GM19043 (cell line): ENCODE measurements around the gene FLNB.
A peak's percentile ranks its signal among the peaks of the same experiment; 100 is the strongest.
"Not testable (repeated sequence)": the region's sequence is repeated elsewhere in the genome, so short reads cannot be mapped to it uniquely, and the experiment has no call there.

Source experiments
- ATAC-seq: cut with Tn5 transposase; IDR thresholded peaks from one replicate; pipeline ENCODE4 v1.9.1; 2021; ENCODE audit warnings: low read depth; ENCODE audit not compliant: unreplicated experiment

FLNB gene

GRCh38 chr3:57981483-57982087 is 26.6 kb upstream of the FLNB start:
- no peak for ATAC-seq

- no peak for ATAC-seq
Measured at GRCh38 chr3:57982561-57983243, 25.5 kb upstream of the FLNB start.

- peak; percentile 98 for ATAC-seq
Measured at GRCh38 chr3:57983734-57984518, 24.3 kb upstream of the FLNB start.

GRCh38 chr3:57985176-57985983 is 22.8 kb upstream of the FLNB start:
- ATAC-seq: no peak

- no peak for ATAC-seq
Measured at GRCh38 chr3:57985984-57986246, 22.3 kb upstream of the FLNB start.

DNA sequence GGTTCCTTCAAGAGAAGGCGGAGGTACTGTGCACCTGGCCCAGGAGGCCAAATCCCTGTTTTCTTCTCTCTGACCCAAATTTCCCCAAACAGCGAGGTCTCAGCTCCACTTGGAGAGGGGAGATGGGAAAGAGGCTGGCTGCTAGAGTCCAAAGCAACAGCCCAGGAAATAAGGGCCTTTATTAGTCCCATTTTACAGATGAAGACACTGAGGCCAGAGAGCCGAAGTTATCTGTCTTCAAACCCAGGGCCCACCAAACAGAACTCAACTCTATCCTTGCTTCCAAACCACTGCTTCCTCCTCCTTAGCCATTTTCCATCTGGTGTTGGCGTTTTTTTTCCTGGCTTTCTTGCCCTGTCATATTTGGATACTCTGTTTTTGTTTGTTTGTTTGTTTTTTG is 22.0 kb upstream of the FLNB start:
- ATAC-seq: no peak

GRCh38 chr3:57989198-57989597 is 19.0 kb upstream of the FLNB start:
- not testable (repeated sequence) for ATAC-seq

- ATAC-seq: no peak
Measured at GRCh38 chr3:57989646-57990045, 18.6 kb upstream of the FLNB start.

- no peak for ATAC-seq
Measured at GRCh38 chr3:57992452-57993213, 15.6 kb upstream of the FLNB start.

DNA sequence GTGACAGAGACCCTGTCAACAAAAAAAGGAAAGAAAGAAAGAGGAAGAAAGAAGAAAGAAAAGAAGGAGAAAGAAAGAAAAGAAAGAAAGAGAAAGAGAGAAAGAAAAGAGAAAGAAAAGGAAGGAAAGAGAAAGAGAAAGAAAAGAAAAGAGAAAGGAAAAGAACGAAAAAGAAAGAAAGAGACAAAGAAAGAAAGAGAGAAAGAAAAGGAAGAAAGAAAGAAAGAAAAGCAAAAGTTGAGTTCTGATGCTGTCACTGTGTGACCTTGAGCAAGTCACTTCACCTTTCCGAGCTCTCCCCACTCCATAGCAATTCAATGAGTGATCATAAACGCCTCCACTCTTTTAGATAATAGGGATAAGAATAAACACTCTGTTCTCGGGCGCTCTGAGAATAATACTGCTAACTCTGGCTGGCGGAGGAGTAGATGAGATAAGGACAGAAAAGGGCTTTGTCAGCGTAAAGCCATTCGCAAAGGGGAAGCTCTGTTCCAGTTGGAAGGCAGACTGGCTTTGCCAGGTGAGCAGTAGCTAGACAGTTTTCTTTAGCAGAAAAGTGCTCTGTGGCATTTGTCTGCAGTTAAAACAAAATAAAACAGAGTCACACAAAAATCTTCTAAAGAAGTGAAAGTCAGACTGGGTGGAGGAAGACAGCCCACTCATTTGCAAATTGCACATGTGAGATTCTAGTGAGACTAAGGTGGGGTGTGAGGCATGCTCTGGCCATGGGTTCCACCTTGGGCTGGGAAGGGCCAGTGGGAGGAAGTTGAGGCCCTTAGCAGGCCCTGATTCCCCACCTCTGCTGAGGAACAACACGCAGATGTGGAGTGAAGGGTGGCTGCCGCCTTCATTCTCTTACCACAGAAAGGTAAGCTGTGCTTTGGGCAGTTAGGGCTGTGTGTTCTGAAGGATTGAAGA is 9.6 kb upstream of the FLNB start:
- ATAC-seq: no peak

DNA sequence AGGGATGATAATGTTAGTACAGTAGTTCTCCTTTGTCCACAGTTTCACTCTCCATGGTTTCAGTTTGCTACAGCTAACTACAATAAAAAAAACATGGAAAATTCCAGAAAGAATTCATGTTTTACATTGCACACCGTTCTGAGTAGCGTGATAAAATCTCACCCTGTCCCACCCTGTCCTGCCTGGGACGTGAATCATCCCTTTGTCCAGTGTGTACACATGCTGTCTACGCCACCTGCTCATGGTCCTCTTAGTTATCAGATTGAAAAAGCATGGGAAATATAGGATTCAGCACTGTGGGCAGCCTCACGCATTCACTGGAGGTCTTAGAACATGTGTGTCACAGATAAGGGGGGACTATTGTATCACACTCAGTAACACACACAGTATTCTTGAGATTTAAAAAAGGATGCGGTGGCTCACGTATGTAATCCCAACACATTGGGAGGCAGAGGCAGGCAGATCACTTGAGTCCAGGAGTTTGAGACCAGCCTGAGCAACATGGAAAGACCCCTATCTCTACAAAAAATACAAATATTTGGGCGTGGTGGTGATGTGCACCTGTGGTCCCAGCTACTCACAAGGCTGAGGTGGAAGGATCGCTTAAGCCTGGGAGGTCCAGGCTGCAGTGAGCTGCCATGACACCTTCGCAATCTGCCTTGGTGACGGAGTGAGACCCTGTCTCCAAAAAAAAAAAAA is 8.7 kb upstream of the FLNB start:
- no peak for ATAC-seq

GRCh38 chr3:58000306-58001085 is 7.7 kb upstream of the FLNB start:
- ATAC-seq: no peak

GRCh38 chr3:58001086-58001467 is 7.1 kb upstream of the FLNB start:
- no peak for ATAC-seq

DNA sequence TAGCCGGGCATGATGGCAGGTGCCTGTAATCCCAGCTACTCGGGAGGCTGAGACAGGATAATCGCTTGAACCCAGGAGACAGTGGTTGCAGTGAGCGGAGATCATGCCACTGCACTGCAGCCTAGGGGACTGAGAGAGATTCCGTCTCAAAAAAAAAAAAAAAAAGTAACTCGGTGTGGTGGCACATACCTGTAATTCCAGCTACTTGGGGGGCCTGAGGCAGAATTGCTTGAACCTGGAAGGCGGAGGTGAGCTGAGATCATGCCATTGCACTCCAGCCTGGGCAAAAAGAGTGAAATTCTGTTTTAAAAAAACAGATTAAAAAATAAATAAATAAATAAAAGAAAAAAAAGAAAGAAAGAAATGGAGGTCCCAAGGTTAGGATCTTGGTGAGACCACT is 6.2 kb upstream of the FLNB start:
- no peak for ATAC-seq

- ATAC-seq: no peak
Measured at GRCh38 chr3:58003093-58003492, 5.1 kb upstream of the FLNB start.

DNA sequence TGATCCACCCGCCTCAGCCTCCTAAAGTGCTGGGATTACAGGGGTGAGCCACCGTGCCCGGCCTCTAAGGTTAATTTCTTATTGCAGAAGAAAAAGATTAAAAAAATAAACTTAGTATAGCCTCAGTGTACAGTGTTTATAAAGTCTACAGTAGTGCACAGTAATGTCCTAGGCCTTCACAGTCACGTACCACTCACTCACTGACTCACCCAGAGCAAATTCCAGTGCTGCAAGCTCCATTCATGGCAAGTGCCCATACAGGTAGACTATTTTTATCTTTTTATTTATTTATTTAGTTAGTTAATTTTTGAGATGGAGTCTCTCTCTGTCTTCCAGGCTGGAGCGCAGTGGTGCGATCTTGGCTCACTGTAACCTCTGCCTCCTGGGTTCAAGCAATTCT is 3.2 kb upstream of the FLNB start:
- ATAC-seq: no peak

DNA sequence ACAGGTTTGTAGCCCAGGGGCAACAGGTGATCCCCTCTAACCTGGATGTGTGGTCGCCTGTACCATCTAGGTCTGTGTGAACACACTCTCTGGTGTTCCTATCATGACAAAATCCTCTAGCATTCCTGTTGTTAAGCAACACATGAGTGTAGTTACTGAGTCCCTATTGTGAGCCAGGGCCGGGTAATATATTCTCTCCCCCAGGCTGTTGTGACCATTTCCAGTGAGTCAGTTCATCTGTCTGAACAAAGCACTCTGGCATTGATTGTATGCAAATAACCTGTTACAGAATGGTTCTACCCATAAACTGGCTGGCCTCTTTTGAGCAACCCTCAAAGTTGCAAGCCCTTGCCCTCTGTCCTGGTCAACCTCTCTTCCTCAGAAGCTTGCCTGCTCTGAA is 2.6 kb upstream of the FLNB start:
- no peak for ATAC-seq

- no peak for ATAC-seq
Measured at GRCh38 chr3:58006661-58007060, 1.6 kb upstream of the FLNB start.
